HepG2 (cell line): ENCODE results near the gene CRTC2. TPM values are rescaled to one million over a fixed set of nuclear protein-coding genes. Genes with fewer than 3 reads are reported as not detected.
"Not testable (repeated sequence)": the region's sequence is repeated elsewhere in the genome, so short reads cannot be mapped to it uniquely, and the experiment has no call there.

Experiments
- ATAC-seq: fragments of 200-7000 bp; cut with Tn5 transposase; 3 replicates; pipeline ENCODE4 v1.9.1; 2020; ENCODE audit warnings: mild to moderate bottlenecking, moderate library complexity
- BruUV-seq: library from RNA; stranded (reverse); fragments of 400-500 nt; replicated peaks from 2 replicates; lab custom pipeline; 2021; lab: Mats Ljungman, UMichigan
- CTCF ChIA-PET: fragments of 300-600 bp; formaldehyde crosslinking; extraction: SDS; loops from one replicate; lab custom pipeline; 2021; ENCODE audit warnings: low total read pairs, inconsistent platforms, low intra/inter-chr PET ratio; lab: Yijun Ruan, JAX
- POLR2A ChIA-PET: fragments of 350-600 bp; sonication (Branson Sonifier 250); formaldehyde crosslinking; loops from one replicate; lab custom pipeline; 2020; ENCODE audit warnings: antibody characterized with exemption, inconsistent platforms; lab: Yijun Ruan, JAX
- DNase-seq: peaks from one replicate; pipeline ENCODE4 v3.0.0-alpha.2; 2015; ENCODE audit warnings: low spot score
- FAIRE-seq: peaks from 3 replicates; lab custom pipeline; 2011; peaks lifted over from hg19 to GRCh38; lab: Jason Lieb, UNC
- H2AFZ ChIP-seq: one replicate; pipeline ENCODE4 v1.6.1; 2011; ENCODE audit warnings: low read length, inconsistent platforms
- H3K27ac ChIP-seq: fragments of 300-600 bp; 3 replicates; pipeline ENCODE4 v1.8.0; 2011; ENCODE audit warnings: mixed run types, mild to moderate bottlenecking, mixed read lengths, low read length, inconsistent platforms; ENCODE audit not compliant: insufficient read depth; ENCODE audit errors: extremely low read length
- H3K27me3 ChIP-seq, 2 experiments: fragments of 200-600 bp in 1 of 2; 2 replicates in 1 of 2; 3 replicates in 1 of 2; pipeline versions ENCODE4 v1.6.0 to v1.8.0; 2011; ENCODE audit warnings: low read length in 2 of 2, mild to moderate bottlenecking in 2 of 2, moderate library complexity in 2 of 2, inconsistent platforms in 1 of 2; ENCODE audit not compliant: insufficient read depth in 2 of 2, control insufficient read depth in 1 of 2
- H3K36me3 ChIP-seq, 2 experiments: fragments of 200-600 bp in 1 of 2; replicated peaks in 1 of 2; 2 replicates in 1 of 2; 3 replicates in 1 of 2; pipeline versions ENCODE4 v1.5.1 to v1.8.0; 2011; ENCODE audit warnings: low read length in 2 of 2, inconsistent platforms in 1 of 2; ENCODE audit not compliant: insufficient read depth in 2 of 2, control insufficient read depth in 1 of 2
- H3K4me1 ChIP-seq: 2 replicates; pipeline ENCODE4 v1.5.1; 2012; ENCODE audit warnings: low read length, inconsistent platforms; ENCODE audit not compliant: insufficient read depth
- H3K4me2 ChIP-seq: 2 replicates; pipeline ENCODE4 v1.6.0; 2011; ENCODE audit warnings: low read depth, low read length, inconsistent platforms
- H3K4me3 ChIP-seq, 3 experiments: fragments of 200-600 bp in 1 of 3; sonication (generic), shearing (Covaris generic) in 1 of 3; replicated peaks in 1 of 3; 2 replicates each; pipeline ENCODE4 v1.5.1; 2011 to 2016; ENCODE audit warnings: low read length in 3 of 3, inconsistent platforms in 2 of 3, low read depth in 2 of 3, mild to moderate bottlenecking in 2 of 3, control low read depth in 1 of 3, mixed read lengths in 1 of 3; ENCODE audit not compliant: insufficient read depth in 1 of 3
- H3K79me2 ChIP-seq: one replicate; pipeline ENCODE4 v1.6.1; 2011; ENCODE audit warnings: low read length, inconsistent platforms; ENCODE audit not compliant: insufficient read depth
- H3K9ac ChIP-seq: 2 replicates; pipeline ENCODE4 v1.6.0; 2011; ENCODE audit warnings: mild to moderate bottlenecking, low read depth, low read length, inconsistent platforms; ENCODE audit not compliant: insufficient read depth
- H3K9me3 ChIP-seq: 2 replicates; pipeline ENCODE4 v1.5.1; 2012; ENCODE audit warnings: mild to moderate bottlenecking, low read length
- H4K20me1 ChIP-seq: 2 replicates; pipeline ENCODE4 v1.6.0; 2011; ENCODE audit warnings: inconsistent platforms, mild to moderate bottlenecking, low read length, moderate library complexity; ENCODE audit not compliant: insufficient read depth
- BHLHE40 ChIP-seq: IDR thresholded peaks from 2 replicates; pipeline ENCODE4 v1.6.1; 2011; ENCODE audit warnings: low read length, improper control_type of control experiment
- NFE2 ChIP-seq: sonication (generic); formaldehyde crosslinking; IDR thresholded peaks from 2 replicates; pipeline ENCODE4 v1.4.0; 2020; ENCODE audit warnings: missing genetic modification reagents
- WGBS: methylation state at CpG from one replicate; pipeline ENCODE4 v1.1.6; 2017; ENCODE audit warnings: low lambda C conversion rate; 5-methylcytosine and 5-hydroxymethylcytosine counted together
- in situ Hi-C: cut with HindIII; loops from 2 replicates; pipeline ENCODE4 v1.10.0; 2017; ENCODE audit warnings: low pct_unique_long_range_greater_than_20kb; ENCODE audit not compliant: extremely low pct_ligation_motif_present
- intact Hi-C: fragments of 100-400 bp; cut with micrococcal nuclease; formaldehyde crosslinking; loops from one replicate; pipeline ENCODE4 v1.10.0; 2022; ENCODE audit not compliant: unreplicated experiment
- polyA plus RNA-seq, 8 experiments: library from polyadenylated mRNA; depleted of rRNA in 3 of 8; stranded (reverse) in 7 of 8; unstranded in 1 of 8; fragments of >200 nt; fragmentation: Illumina TruSeq in 4 of 8; extraction: Trizol in 4 of 8; gene quantifications; 2 replicates each; pipeline versions ENCODE4 v1.2.1 to v1.2.3, GENCODE V29; 2011 to 2016; ENCODE audit warnings: low read depth in 4 of 8, missing spikeins in 1 of 8, mixed read lengths in 1 of 8; ENCODE audit not compliant: insufficient read depth in 1 of 8
- total RNA-seq, 5 experiments: library from RNA; depleted of rRNA; stranded (reverse); fragments of >200 nt; fragmentation: Illumina TruSeq; extraction: Trizol; gene quantifications; 2 replicates each; pipeline ENCODE4 v1.2.3, GENCODE V29; 2016; ENCODE audit warnings: low read depth in 1 of 5

The CRTC2 gene
- total and polyA plus RNA-seq, 2 of the 13 experiments (the other 11 are each of a cell fraction or from before 2014, with no cell fraction given) = 6.1 to 26.7 TPM

DNA sequence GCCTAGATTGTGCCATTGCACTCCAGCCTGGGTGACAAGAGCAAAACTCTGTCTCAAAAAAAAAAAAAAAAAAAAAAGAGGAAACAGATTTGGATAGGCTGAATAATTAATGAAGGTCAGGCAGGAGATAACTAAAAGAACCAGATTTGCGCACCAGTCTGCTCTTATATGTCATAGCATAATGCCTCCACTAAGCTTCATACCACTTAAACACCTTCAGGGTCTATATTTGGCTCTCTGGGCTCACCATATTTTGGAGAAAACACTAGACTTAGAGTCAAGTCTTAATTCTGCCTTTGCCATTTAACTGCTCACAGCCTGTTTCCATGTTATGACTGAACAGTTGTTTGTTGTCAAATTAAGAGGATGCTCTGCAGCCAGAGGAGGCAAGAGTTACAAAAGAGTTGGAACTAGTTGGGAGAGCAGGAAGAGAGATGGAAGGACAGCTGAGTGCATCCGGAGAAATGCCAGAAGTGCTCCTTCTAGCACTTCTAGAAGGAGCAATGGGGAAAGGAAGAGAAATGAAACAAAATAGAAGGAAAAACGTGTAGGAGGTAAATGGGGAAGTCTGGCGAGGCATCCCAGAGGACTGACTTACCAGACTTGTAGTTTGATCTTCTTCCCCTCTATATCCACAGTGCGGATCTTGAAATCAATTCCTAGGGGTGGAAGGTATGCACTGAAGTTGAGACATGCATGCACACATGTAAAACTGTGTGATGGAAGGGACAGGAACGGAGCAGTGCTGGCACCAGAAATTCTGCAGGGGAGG lies 25.9 kb upstream of the CRTC2 start:
- Histone ChIP-seq H3K4me3 (no peak overlapping the region), H3K9ac (no peak overlapping the region), H3K4me1 (peaks cover 16% of the 10 kb centered on the region), H3K27ac (no peak overlapping the region), H3K36me3 (no peaks in the 10 kb centered on the region; a peak in 1 of 5 replicates), H2AFZ (no peak overlapping the region), H3K27me3 (no peaks in the 10 kb centered on the region; a peak in 1 of 5 replicates), H3K79me2 (peaks cover 7% of the 10 kb centered on the region), H3K4me2 (no peak overlapping the region), H3K9me3 (no peaks in the 10 kb centered on the region), H4K20me1 (no peaks in the 10 kb centered on the region)
- TF ChIP-seq BHLHE40 (no peak), NFE2 (CRISPR knock-in tag) (no peak)
- WGBS = 92% methylated on average over 6 of the region's 6 CpGs
- POLR2A ChIA-PET = interaction anchor here (0.9 to 7.5 kb wide), 4 partner anchors 17 to 216 kb away, joined by 3 to 92 read pairs (median 10); partner anchors contain the start of genes CREB3L4, DENND4B and SLC39A1
- ATAC-seq (no peak), DNase-seq (no peak), FAIRE-seq (no peak)
- in situ Hi-C loops = loop anchor here (10.0 kb wide), 1 partner anchor 300 kb away; no protein-coding TSS in a partner anchor
- BruUV-seq = no TSS peak
- CTCF ChIA-PET = no interaction called here
- intact Hi-C loops = no loop called here

DNA sequence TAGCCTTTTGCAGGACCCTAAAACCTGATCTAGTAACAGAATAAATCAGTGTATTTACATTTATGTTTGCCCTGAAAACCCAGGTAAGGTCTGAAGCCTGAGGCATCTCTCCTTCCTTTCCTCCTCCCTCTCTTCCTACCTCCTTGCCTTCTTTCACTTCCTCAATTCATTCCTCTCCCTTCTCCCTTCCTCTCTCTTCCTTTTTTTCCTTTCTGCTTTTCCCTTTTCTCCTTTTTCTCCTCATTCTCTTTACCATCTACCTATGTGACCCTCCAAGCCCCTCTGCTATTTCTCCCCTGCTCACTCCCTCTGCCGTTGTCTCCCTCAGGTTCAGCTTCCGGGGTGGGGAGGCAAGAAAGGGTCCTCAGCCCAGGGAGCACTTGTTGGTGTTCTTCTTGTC lies 23.3 kb upstream of the CRTC2 start:
- POLR2A ChIA-PET, H3K27me3 ChIP-seq, H3K9ac ChIP-seq, H3K4me2 ChIP-seq, H3K9me3 ChIP-seq, intact Hi-C loops, DNase-seq, H2AFZ ChIP-seq, H4K20me1 ChIP-seq, FAIRE-seq, H3K4me3 ChIP-seq, H3K36me3 ChIP-seq, H3K27ac ChIP-seq, CTCF ChIA-PET, ATAC-seq: not testable (repeated sequence)
- in situ Hi-C loops = loop anchor here (10.0 kb wide), 1 partner anchor 297 kb away; no protein-coding TSS in a partner anchor
- H3K4me1 ChIP-seq = peaks cover 24% of the 10 kb centered on the region
- BruUV-seq = TSS peak; percentile 44
- WGBS = 93% methylated on average over 2 of the region's 2 CpGs
- peaks cover 11% of the 10 kb centered on the region for H3K79me2 ChIP-seq
